ENCODE measurements around the gene CDK5RAP1.

DNA sequence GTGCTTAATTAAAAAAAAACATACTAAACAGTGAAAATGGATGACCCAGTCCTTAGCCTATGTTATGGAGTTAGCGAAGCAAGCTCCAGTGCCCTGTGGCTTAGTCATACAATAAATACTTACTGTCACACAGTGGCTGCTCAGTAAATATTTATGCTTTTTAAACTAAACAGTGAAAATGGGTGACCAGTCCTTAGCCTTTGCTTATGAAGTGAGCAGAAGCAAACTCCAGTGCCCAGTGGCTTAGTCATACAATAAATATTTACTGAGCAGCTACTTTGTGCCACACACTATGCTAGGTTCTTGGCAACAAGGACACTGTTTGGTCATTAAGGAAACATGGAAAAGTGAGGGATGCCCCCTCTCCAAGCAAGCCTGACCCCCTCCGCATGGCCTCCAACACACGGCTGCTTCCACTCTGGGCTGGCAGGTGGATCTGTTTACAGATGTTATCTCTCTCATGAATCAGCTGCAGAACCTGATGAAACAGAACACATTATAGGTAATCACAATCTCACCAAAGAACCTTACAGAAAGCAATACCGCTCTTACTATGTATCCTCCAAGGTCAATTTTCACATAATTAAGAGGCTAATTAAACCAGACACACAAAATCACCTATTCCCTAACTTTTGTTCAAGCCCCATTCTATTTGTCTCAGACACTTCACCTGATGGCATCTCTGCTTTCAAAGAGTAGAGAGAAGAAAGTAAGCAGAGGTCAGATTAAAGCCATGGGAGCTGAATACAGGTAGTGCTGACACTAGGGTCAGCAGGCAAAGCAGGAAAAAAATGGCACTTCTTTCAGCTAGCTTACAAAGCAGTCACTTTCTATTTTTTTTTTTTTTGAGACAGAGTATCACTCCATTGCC lies 27.3 kb downstream of the CDK5RAP1 start:
- TF ChIP-seq POLR2AphosphoS5 (IDR thresholded peaks at IDR 0.05) (peak; percentile 66), POLR2A (IDR thresholded peaks at IDR 0.05) (no peak)
- TF ChIP-seq, protein P1, sequence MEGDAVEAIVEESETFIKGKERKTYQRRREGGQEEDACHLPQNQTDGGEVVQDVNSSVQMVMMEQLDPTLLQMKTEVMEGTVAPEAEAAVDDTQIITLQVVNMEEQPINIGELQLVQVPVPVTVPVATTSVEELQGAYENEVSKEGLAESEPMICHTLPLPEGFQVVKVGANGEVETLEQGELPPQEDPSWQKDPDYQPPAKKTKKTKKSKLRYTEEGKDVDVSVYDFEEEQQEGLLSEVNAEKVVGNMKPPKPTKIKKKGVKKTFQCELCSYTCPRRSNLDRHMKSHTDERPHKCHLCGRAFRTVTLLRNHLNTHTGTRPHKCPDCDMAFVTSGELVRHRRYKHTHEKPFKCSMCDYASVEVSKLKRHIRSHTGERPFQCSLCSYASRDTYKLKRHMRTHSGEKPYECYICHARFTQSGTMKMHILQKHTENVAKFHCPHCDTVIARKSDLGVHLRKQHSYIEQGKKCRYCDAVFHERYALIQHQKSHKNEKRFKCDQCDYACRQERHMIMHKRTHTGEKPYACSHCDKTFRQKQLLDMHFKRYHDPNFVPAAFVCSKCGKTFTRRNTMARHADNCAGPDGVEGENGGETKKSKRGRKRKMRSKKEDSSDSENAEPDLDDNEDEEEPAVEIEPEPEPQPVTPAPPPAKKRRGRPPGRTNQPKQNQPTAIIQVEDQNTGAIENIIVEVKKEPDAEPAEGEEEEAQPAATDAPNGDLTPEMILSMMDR (IDR thresholded peaks at IDR 0.05) = no peak
